Right atrium auricular region (tissue), 2 donors: ENCODE data around the gene SMYD3. TPM values are rescaled to one million over a fixed set of nuclear protein-coding genes. Genes with fewer than 3 reads are reported as not detected.

Experiments
- DNase-seq: peaks from one replicate; pipeline ENCODE4 v3.0.0-alpha.2; 2019; ENCODE audit warnings: low spot score
- H3K27ac ChIP-seq, 2 donors: fragments of 200-600 bp; sonication (generic); 1 replicate in 1 of 2; 2 replicates in 1 of 2; pipeline ENCODE4 v1.5.1; 2016 to 2019
- H3K27me3 ChIP-seq, 2 donors: fragments of 200-600 bp; sonication (generic); one replicate each; pipeline versions ENCODE4 v1.5.1 to v1.6.0; 2017 to 2019
- H3K36me3 ChIP-seq: fragments of 200-600 bp; sonication (generic); one replicate; pipeline ENCODE4 v1.5.1; 2016
- H3K4me1 ChIP-seq, 2 donors: fragments of 200-600 bp; sonication (generic); one replicate each; pipeline versions ENCODE4 v1.5.1 to v1.6.0; 2017 to 2019
- H3K4me3 ChIP-seq, 2 donors: fragments of 200-600 bp; sonication (generic); 1 replicate in 1 of 2; 2 replicates in 1 of 2; pipeline ENCODE4 v1.5.1; 2017 to 2019; ENCODE audit warnings: mild to moderate bottlenecking in 1 of 2, moderate library complexity in 1 of 2
- H3K9me3 ChIP-seq, 2 donors: fragments of 200-600 bp; sonication (generic); one replicate each; pipeline ENCODE4 v1.5.1; 2019
- total RNA-seq, 2 donors: library from RNA; depleted of rRNA; stranded (reverse); fragments of >200 nt; gene quantifications; one replicate each; pipeline ENCODE4 v1.1.0, GENCODE V29; 2016
- TF ChIP-seq, protein P1 (sequence below), 2 donors: fragments of 200-600 bp; sonication (generic); IDR thresholded peaks; one replicate each; pipeline ENCODE4 v1.5.1; 2019; ENCODE audit warnings: antibody characterized with exemption in 2 of 2

The SMYD3 gene
- total RNA-seq, 2 donors from 2014 or later: 7.9 to 8.5 TPM

DNA sequence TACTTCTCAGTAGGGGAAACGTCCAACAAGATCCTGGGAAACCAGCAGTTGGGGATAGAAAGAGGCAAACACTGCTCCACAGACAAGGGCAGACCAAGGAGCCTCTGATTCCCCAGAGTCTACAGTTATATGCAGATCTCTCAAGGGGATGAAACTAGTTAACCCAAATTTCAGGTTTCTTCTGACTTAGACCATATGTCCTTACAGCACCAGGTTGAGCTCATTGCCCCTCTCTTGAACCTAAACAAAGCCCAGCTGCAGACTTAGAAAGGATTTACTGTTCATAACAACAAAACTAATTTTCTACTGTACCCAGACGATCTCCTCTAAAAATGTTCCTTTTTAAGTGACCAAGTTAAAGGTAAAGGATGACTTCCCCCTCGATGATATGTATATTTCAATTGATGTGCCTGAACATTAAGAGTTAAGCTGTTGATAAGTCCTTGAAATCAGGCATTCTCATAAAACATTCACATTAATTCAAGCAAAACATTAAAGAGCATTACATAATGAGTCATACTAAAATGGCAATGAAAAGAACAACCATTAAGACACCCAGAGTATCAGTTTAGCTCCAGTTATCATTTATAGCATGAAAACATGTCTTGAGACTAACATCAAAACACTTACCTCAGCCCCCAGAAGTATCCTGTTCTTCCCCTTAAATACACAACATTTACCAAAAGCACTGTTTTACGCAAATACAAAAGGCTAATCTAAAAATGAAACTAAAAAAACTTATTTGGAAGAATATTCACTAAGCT is 24.1 kb downstream of the SMYD3 start:
- Histone ChIP-seq H3K4me1 (no peaks in the 10 kb centered on the region), H3K9me3 (no peaks in the 10 kb centered on the region), H3K36me3 (no peaks in the 10 kb centered on the region), H3K27ac (no peak overlapping the region), H3K4me3 (no peak overlapping the region), H3K27me3 (no peaks in the 10 kb centered on the region)
- DNase-seq: no peak
- TF ChIP-seq, protein P1, sequence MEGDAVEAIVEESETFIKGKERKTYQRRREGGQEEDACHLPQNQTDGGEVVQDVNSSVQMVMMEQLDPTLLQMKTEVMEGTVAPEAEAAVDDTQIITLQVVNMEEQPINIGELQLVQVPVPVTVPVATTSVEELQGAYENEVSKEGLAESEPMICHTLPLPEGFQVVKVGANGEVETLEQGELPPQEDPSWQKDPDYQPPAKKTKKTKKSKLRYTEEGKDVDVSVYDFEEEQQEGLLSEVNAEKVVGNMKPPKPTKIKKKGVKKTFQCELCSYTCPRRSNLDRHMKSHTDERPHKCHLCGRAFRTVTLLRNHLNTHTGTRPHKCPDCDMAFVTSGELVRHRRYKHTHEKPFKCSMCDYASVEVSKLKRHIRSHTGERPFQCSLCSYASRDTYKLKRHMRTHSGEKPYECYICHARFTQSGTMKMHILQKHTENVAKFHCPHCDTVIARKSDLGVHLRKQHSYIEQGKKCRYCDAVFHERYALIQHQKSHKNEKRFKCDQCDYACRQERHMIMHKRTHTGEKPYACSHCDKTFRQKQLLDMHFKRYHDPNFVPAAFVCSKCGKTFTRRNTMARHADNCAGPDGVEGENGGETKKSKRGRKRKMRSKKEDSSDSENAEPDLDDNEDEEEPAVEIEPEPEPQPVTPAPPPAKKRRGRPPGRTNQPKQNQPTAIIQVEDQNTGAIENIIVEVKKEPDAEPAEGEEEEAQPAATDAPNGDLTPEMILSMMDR (IDR thresholded peaks at IDR 0.05): no peak

DNA sequence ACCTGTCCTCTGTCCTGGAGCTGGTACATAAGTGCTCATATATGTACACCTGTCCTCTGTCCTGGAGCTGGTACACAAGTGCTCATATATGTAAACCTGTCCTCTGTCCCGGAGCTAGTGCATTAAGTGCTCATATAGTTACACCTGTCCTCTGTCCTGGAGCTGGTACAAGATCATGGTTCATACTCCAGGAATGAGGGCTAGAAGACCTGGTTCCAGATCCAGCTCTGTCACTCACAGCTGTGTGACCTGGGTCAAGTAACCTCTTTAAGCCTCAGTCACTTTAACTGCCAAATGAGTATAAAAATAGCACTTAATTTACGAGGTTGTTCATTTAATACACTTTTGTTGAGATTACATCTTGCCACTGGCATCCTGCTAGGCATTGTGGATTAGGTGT is 28.0 kb downstream of the SMYD3 start:
- no peak overlapping the region for H3K4me3 ChIP-seq
- no peak overlapping the region for H3K27ac ChIP-seq
- H3K36me3 ChIP-seq: no peaks in the 10 kb centered on the region
- H3K27me3 ChIP-seq: no peaks in the 10 kb centered on the region
- H3K4me1 ChIP-seq: no peaks in the 10 kb centered on the region
- DNase-seq: no peak
- TF ChIP-seq, protein P1 (IDR thresholded peaks at IDR 0.05): no peak
- H3K9me3 ChIP-seq: no peaks in the 10 kb centered on the region

DNA sequence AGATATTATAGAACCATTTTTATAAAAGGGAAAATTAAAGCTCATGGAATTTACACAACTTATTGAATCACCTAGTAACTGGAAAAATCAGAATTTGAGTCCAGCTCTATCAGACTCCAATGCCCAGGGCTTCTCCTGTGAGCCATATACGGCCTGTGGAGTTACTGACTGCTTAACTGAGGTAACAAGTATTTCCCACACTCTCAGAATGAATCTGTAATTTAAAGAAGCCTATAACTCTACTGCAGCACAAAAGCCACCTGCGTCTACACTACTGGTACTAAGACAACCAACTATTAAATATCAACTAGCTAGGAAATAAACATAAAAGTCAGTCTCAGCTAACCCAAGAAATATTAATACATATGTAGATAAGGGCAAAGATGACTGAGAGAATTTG is 29.4 kb downstream of the SMYD3 start:
- H3K27me3 ChIP-seq: no peaks in the 10 kb centered on the region
- no peak overlapping the region for H3K4me3 ChIP-seq
- no peaks in the 10 kb centered on the region for H3K4me1 ChIP-seq
- DNase-seq: no peak
- no peaks in the 10 kb centered on the region for H3K9me3 ChIP-seq
- H3K27ac ChIP-seq: no peak overlapping the region
- no peaks in the 10 kb centered on the region for H3K36me3 ChIP-seq
- TF ChIP-seq, protein P1 (IDR thresholded peaks at IDR 0.05): no peak

DNA sequence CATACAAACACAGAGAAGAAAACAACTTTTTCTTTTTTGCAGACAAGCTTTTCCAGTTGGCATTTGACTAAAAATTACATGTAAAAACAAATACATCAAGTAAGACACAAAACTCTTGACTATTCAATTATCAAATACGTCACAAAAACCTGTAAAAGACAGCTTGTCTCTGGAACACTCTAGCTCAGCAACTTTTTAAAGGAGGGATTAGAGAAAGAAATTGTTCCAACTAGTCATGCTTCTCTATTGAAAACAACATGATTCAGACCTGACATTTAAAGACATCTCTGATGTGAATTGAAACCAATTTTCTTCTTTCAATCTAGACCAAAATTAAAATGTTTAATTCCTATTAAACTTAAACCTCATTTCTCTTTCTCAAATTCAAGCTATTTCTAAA is 30.3 kb downstream of the SMYD3 start:
- H3K27ac ChIP-seq: no peak overlapping the region
- no peaks in the 10 kb centered on the region for H3K36me3 ChIP-seq
- no peak for DNase-seq
- no peaks in the 10 kb centered on the region for H3K9me3 ChIP-seq
- H3K27me3 ChIP-seq: no peaks in the 10 kb centered on the region
- no peak overlapping the region for H3K4me3 ChIP-seq
- TF ChIP-seq, protein P1 (IDR thresholded peaks at IDR 0.05): no peak
- H3K4me1 ChIP-seq: no peaks in the 10 kb centered on the region

DNA sequence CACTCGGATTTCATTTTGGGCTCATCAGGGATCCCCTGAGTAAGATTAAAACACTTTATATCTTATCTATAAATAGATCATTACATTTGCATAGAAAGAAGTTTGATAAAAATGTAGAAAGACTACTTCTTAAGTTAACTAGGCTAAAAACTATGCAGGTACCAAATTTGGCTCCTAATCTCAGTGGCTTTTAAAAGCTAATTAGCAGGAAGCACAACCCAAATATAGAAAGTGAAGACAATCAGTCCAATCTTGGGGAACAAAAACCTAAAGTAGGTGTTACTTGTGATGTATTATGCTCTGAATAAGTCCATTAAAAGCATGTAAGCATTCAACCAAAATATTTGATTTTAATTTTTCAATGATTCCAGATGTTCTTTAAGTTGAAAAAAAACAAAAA is 35.4 kb downstream of the SMYD3 start:
- Histone ChIP-seq H3K27me3 (no peaks in the 10 kb centered on the region), H3K36me3 (no peaks in the 10 kb centered on the region), H3K4me1 (no peaks in the 10 kb centered on the region), H3K4me3 (no peak overlapping the region), H3K27ac (no peak overlapping the region), H3K9me3 (no peaks in the 10 kb centered on the region)
- TF ChIP-seq, protein P1 (IDR thresholded peaks at IDR 0.05): no peak
- DNase-seq: no peak

DNA sequence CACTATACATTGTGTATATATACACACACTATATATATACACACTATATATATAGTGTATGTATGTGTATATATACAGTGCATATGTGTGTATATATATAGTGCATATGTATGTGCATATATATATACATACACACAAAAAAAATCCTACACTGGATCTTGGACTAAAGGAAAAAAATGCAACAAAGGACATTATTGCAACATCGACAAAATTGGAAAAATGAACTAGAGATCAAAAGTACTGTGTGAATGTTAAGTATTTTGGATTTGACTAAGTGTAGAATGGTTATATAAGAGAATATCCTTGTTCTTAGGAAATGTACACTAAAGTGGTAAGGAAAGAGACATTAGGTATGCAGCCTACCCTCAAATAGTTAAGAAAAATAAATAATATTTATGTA is 36.5 kb downstream of the SMYD3 start:
- no peak overlapping the region for H3K4me3 ChIP-seq
- TF ChIP-seq, protein P1 (IDR thresholded peaks at IDR 0.05): no peak
- DNase-seq: no peak
- no peaks in the 10 kb centered on the region for H3K9me3 ChIP-seq
- no peaks in the 10 kb centered on the region for H3K27me3 ChIP-seq
- H3K4me1 ChIP-seq: no peaks in the 10 kb centered on the region
- no peak overlapping the region for H3K27ac ChIP-seq
- no peaks in the 10 kb centered on the region for H3K36me3 ChIP-seq
